VCaP (cell line): ENCODE measurements around the gene GNS.
A peak's percentile ranks its signal among the peaks of the same experiment; 100 is the strongest.

Experiments used
- H3K27ac ChIP-seq: fragments of 450-650 bp; 2 replicates; pipeline ENCODE4 v1.5.1; 2017
- TF ChIP-seq, protein P1 (sequence below): fragments of 450-650 bp; conservative IDR thresholded peaks from 2 replicates; pipeline ENCODE4 v1.5.1; 2017; ENCODE audit warnings: mild to moderate bottlenecking, moderate library complexity

GNS gene

GRCh38 chr12:64673490-64674169 lies 85.6 kb downstream of the GNS start:
- TF ChIP-seq, protein P1, sequence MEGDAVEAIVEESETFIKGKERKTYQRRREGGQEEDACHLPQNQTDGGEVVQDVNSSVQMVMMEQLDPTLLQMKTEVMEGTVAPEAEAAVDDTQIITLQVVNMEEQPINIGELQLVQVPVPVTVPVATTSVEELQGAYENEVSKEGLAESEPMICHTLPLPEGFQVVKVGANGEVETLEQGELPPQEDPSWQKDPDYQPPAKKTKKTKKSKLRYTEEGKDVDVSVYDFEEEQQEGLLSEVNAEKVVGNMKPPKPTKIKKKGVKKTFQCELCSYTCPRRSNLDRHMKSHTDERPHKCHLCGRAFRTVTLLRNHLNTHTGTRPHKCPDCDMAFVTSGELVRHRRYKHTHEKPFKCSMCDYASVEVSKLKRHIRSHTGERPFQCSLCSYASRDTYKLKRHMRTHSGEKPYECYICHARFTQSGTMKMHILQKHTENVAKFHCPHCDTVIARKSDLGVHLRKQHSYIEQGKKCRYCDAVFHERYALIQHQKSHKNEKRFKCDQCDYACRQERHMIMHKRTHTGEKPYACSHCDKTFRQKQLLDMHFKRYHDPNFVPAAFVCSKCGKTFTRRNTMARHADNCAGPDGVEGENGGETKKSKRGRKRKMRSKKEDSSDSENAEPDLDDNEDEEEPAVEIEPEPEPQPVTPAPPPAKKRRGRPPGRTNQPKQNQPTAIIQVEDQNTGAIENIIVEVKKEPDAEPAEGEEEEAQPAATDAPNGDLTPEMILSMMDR = no peak
- H3K27ac ChIP-seq = peak overlapping the region; percentile 98

DNA sequence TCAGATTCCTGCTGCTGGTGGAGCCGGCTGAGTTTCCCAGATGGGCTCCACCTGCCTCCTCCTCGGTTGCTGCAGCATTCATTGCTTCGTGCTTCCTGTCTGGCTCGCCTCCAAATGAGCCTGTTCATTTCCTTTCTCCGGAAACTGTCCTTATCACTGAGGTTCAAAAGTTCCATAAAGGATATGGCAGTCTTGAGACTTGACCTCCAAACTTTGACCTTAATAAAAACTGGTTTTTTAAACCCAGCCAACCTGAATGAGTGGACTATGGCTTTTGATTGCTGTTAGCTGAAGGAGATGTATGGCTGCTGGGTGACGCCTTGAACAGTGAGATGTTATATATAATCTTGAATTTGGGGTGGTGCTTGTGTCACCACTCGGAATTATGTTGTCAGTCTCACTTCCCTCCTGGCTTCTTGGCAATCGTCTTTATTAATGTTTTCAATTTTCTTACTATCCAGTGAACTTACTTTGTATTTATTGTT lies 86.2 kb downstream of the GNS start:
- peak overlapping the region; percentile 98 for H3K27ac ChIP-seq
- TF ChIP-seq, protein P1 = no peak

DNA sequence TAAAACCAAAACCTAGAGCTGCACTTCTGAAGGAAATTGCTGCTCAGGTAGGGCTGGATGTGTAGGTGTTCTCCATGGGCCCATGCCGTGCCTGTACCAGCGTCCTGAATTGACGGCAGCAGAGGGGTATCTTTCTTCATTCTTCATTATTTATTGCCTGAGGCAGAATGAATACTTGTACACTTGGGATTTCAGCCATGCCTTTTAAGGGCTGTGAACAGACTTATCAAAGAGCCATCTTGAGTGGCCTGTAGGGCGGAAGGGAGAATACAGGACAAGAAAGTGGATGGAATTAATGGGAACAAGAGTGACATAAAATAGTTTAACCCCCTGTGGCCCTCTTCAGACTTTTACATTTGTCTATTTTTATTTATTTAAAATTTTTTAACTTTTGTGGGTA lies 87.5 kb downstream of the GNS start:
- TF ChIP-seq, protein P1 = no peak

DNA sequence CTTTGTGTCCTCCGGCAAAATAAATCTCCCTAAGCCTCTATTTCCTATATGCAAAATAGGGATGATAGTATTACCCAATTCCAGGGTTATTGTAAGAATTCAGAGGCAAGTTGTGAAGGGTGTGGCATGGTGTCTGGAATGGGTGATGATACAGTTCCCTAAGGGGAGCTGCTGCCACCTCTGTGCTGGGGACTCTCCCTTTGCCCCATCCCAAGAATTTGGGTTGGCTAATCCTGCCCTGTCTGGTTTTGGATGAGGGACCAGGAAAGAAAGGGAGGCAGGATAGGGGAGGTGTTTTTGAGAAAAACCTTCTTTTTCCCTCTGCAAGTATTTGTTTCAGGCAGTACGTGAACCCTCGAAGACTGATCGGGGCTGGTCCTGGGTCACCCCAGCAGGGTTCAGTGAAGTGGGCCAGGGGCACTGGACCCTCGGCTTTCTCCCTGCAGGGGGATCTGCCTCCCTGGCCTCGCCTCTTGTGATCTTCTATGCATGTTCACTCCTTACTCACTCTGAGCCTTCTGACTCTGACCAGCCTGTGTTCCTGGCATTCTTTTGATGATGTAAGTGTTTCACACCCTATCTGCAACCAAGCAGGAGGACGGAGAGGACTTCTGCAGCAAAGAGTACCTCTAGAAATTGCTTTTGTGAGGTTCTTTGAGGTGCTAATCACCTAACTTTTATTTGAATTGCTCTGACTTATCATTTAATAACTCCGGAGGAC lies 88.1 kb downstream of the GNS start:
- TF ChIP-seq, protein P1 = no peak
- peak overlapping the region; percentile 98 for H3K27ac ChIP-seq

More for the DNA sequence above, 87.5 kb downstream of the GNS start:
- H3K27ac ChIP-seq = peak overlapping the region; percentile 98

- peak overlapping the region; percentile 98 for H3K27ac ChIP-seq
- TF ChIP-seq, protein P1 = peak; percentile 12; the same call in 1 of the 2 replicates
These were observed 89.2 kb downstream of the GNS start for GRCh38 chr12:64670019-64670418.

GRCh38 chr12:64669270-64669842 lies 89.8 kb downstream of the GNS start:
- H3K27ac ChIP-seq = peak overlapping the region; percentile 98
- TF ChIP-seq, protein P1 = no peak

DNA sequence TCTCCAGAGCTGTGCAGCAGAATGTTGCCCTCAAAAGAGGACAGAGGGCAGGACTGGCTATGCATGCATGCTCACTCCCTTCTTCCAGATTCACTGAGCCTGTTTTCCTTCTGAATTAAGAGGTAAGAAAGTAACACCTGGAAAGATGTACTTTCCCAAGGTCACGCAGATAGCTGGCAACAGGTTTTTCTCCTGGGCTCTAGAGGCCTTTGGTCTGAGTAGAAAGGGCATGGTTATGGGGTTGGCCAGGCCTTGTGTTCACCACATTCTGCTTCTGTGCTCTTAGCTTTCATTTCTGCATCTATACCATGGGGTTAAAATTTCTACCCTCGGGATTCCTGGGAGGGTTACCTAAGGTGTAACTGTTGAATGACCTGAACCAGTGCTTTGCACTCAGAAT lies 91.4 kb downstream of the GNS start:
- peak overlapping the region; percentile 98 for H3K27ac ChIP-seq
- TF ChIP-seq, protein P1 = no peak
